Retinal pigment epithelial cell (primary cell): ENCODE results near the gene PLEKHG5.
"Not testable (repeated sequence)": the region's sequence is repeated elsewhere in the genome, so short reads cannot be mapped to it uniquely, and the experiment has no call there.

Experiments
- DNase-seq: peaks from one replicate; pipeline ENCODE4 v3.0.0-alpha.2; 2010; ENCODE audit warnings: low read depth
- H3K4me3 ChIP-seq: 2 replicates; pipeline ENCODE4 v1.5.1; 2011; ENCODE audit warnings: mild to moderate bottlenecking, low read length, control low read depth, moderate library complexity
- CTCF ChIP-seq: conservative IDR thresholded peaks from 2 replicates; pipeline ENCODE4 v1.5.1; 2011; ENCODE audit warnings: low read depth, low read length, control low read depth, inconsistent platforms

PLEKHG5 gene

GRCh38 chr1:6496365-6496721 is 4.9 kb upstream of the PLEKHG5 start:
- TF ChIP-seq CTCF: no peak
- peak overlapping the region; percentile 55 for H3K4me3 ChIP-seq
- no peak for DNase-seq

GRCh38 chr1:6495540-6496364 is 4.3 kb upstream of the PLEKHG5 start:
- DNase-seq: no peak
- no peak overlapping the region for H3K4me3 ChIP-seq
- no peak for TF ChIP-seq CTCF

- H3K4me3 ChIP-seq: no peak overlapping the region
- TF ChIP-seq CTCF: no peak
- no peak for DNase-seq
Measured at GRCh38 chr1:6495041-6495441, 3.6 kb upstream of the PLEKHG5 start.

GRCh38 chr1:6494627-6495026 is 3.2 kb upstream of the PLEKHG5 start:
- no peak for TF ChIP-seq CTCF

GRCh38 chr1:6493834-6494223 is 2.4 kb upstream of the PLEKHG5 start:
- H3K4me3 ChIP-seq, DNase-seq: not testable (repeated sequence)

More at GRCh38 chr1:6494627-6495026, 3.2 kb upstream of the PLEKHG5 start:
- no peak overlapping the region for H3K4me3 ChIP-seq
- no peak for DNase-seq

DNA sequence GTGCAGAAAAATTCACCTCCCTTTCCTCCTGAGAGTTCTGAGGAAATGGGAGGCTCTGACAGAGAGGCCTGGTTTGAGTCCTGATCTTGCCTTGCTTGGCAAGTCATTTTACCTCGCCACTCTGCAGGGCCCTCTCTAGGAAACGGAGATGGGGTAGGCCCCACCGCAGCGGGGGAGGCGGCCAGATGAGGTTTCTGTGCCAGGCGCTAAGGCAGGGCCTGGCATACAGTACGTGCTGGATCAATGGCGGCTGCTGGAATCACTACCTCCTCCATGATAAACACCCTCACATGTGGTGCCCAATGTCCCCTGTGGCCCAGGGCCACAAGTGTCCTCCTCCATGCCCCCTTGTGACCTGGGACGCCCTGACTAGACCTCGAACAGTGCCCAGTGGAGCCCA is 499 bp upstream of the PLEKHG5 start:
- TF ChIP-seq CTCF: no peak
- no peak for DNase-seq
- H3K4me3 ChIP-seq: no peak overlapping the region

GRCh38 chr1:6491081-6491449 is 402 bp downstream of the PLEKHG5 start:
- no peak for TF ChIP-seq CTCF
- no peak for DNase-seq
- peak overlapping the region; percentile 83 for H3K4me3 ChIP-seq
